GM12878 (cell line): Measurements from ENCODE around the gene KIR3DL2. TPM values are rescaled to one million over a fixed set of nuclear protein-coding genes. Genes with fewer than 3 reads are reported as not detected.
"Not testable (repeated sequence)": the region's sequence is repeated elsewhere in the genome, so short reads cannot be mapped to it uniquely, and the experiment has no call there.

Source experiments
- ATAC-seq: fragments of 200-7000 bp; cut with Tn5 transposase; 3 replicates; pipeline ENCODE4 v1.9.1; 2020; ENCODE audit warnings: mild to moderate bottlenecking, moderate library complexity
- BruUV-seq: library from RNA; stranded (reverse); fragments of 400-500 nt; replicated peaks from 2 replicates; lab custom pipeline; 2021; lab: Mats Ljungman, UMichigan
- CTCF ChIA-PET: fragments of 300-600 bp; sonication (Branson Sonifier 250); formaldehyde crosslinking; extraction: SDS; loops from one replicate; lab custom pipeline; 2021; ENCODE audit warnings: inconsistent platforms; lab: Yijun Ruan, JAX
- POLR2A ChIA-PET: fragments of 350-600 bp; formaldehyde crosslinking; extraction: SDS; loops from one replicate; lab custom pipeline; 2021; ENCODE audit warnings: inconsistent platforms; lab: Charles Lee
- RAD21 ChIA-PET: fragments of 300-600 bp; sonication (Branson Sonifier 250); formaldehyde crosslinking; loops from one replicate; lab custom pipeline; 2023; ENCODE audit warnings: antibody characterized with exemption; ENCODE audit not compliant: unreplicated experiment; lab: Charles Lee
- SMC1A ChIA-PET: fragments of 300-600 bp; sonication (Branson Sonifier 250); formaldehyde crosslinking; loops from one replicate; lab custom pipeline; 2023; ENCODE audit not compliant: unreplicated experiment, uncharacterized antibody; lab: Charles Lee
- DNase-seq: peaks from one replicate; pipeline ENCODE4 v3.0.0-alpha.2; 2011; ENCODE audit warnings: low read depth, low spot score
- FAIRE-seq: peaks from 3 replicates; lab custom pipeline; 2011; peaks lifted over from hg19 to GRCh38; lab: Jason Lieb, UNC
- H2AFZ ChIP-seq: 2 replicates; pipeline ENCODE4 v1.6.0; 2011; ENCODE audit warnings: low read depth, low read length, control low read depth; ENCODE audit not compliant: control insufficient read depth
- H3K27ac ChIP-seq: 2 replicates; pipeline ENCODE4 v1.5.1; 2011; ENCODE audit warnings: control low read depth; ENCODE audit not compliant: control insufficient read depth, insufficient read depth
- H3K27me3 ChIP-seq, 2 experiments: replicated peaks in 1 of 2; 2 replicates each; pipeline versions ENCODE4 v1.6.0 to v1.6.1; 2011; ENCODE audit warnings: low read length in 1 of 2; ENCODE audit not compliant: control insufficient read depth in 2 of 2, insufficient read depth in 2 of 2
- H3K36me3 ChIP-seq, 2 experiments: 2 replicates each; pipeline ENCODE4 v1.5.1; 2011; ENCODE audit warnings: low read length in 1 of 2; ENCODE audit not compliant: control insufficient read depth in 2 of 2, insufficient read depth in 2 of 2
- H3K4me1 ChIP-seq: 2 replicates; pipeline ENCODE4 v1.6.1; 2011; ENCODE audit warnings: mild to moderate bottlenecking, low read length, moderate library complexity, mixed read lengths; ENCODE audit not compliant: control insufficient read depth, insufficient read depth
- H3K4me2 ChIP-seq: 2 replicates; pipeline ENCODE4 v1.6.0; 2011; ENCODE audit warnings: control low read depth; ENCODE audit not compliant: control insufficient read depth, insufficient read depth
- H3K4me3 ChIP-seq: fragments of 200-600 bp; sonication (generic); 2 replicates; pipeline ENCODE4 v1.5.1; 2016
- H3K79me2 ChIP-seq: 2 replicates; pipeline ENCODE4 v1.6.0; 2011; ENCODE audit warnings: low read length; ENCODE audit not compliant: control insufficient read depth, insufficient read depth
- H3K9ac ChIP-seq: 2 replicates; pipeline ENCODE4 v1.8.0; 2011; ENCODE audit warnings: low read length, control low read depth, mixed read lengths; ENCODE audit not compliant: control insufficient read depth, insufficient read depth
- H3K9me3 ChIP-seq: replicated peaks from 3 replicates; pipeline ENCODE4 v1.5.1; 2011; ENCODE audit warnings: mild to moderate bottlenecking, low read length; ENCODE audit not compliant: control insufficient read depth, insufficient read depth
- H4K20me1 ChIP-seq: 2 replicates; pipeline ENCODE4 v1.6.0; 2011; ENCODE audit not compliant: control insufficient read depth, insufficient read depth
- BHLHE40 ChIP-seq, 2 experiments: fragments of 450-650 bp in 1 of 2; IDR thresholded peaks; 2 replicates each; pipeline ENCODE4 v1.6.1; 2011 to 2017; ENCODE audit warnings: low read depth in 2 of 2, borderline replicate concordance in 1 of 2, improper control_type of control experiment in 1 of 2, low read length in 1 of 2, mild to moderate bottlenecking in 1 of 2
- CBX5 ChIP-seq: sonication (generic); IDR thresholded peaks from 2 replicates; pipeline ENCODE4 v1.6.1; 2016; ENCODE audit warnings: low read depth, moderate library complexity, mild to moderate bottlenecking, inconsistent platforms
- CHD4 ChIP-seq: fragments of 200-600 bp; sonication (generic); IDR thresholded peaks from 2 replicates; pipeline ENCODE4 v1.6.1; 2016; ENCODE audit warnings: mild to moderate bottlenecking
- FOXM1 ChIP-seq: IDR thresholded peaks from 2 replicates; pipeline ENCODE4 v1.6.1; 2012; ENCODE audit warnings: low read depth, mild to moderate bottlenecking, inconsistent platforms, low read length, moderate library complexity
- GABPA ChIP-seq: IDR thresholded peaks from 2 replicates; pipeline ENCODE4 v1.6.1; 2014; ENCODE audit warnings: antibody characterized with exemption, low read depth, mild to moderate bottlenecking, inconsistent platforms
- GATAD2B ChIP-seq: fragments of 450-650 bp; conservative IDR thresholded peaks from 2 replicates; pipeline ENCODE4 v1.6.1; 2017; ENCODE audit warnings: low read depth, mild to moderate bottlenecking, moderate library complexity
- NBN ChIP-seq: fragments of 450-650 bp; IDR thresholded peaks from 2 replicates; pipeline ENCODE4 v1.6.1; 2016
- NRF1 ChIP-seq: conservative IDR thresholded peaks from 2 replicates; pipeline ENCODE4 v1.6.1; 2011; ENCODE audit warnings: mild to moderate bottlenecking, low read depth, low read length, improper control_type of control experiment
- PAX5 ChIP-seq: IDR thresholded peaks from 2 replicates; pipeline ENCODE4 v1.6.1; 2011; ENCODE audit warnings: low read depth, low read length, borderline replicate concordance
- POLR2AphosphoS2 ChIP-seq: IDR thresholded peaks from 2 replicates; pipeline ENCODE4 v1.6.1; 2011; ENCODE audit warnings: low read depth, mild to moderate bottlenecking, low read length, improper control_type of control experiment, moderate library complexity
- POLR2AphosphoS5 ChIP-seq: IDR thresholded peaks from 2 replicates; pipeline ENCODE4 v1.6.1; 2011; ENCODE audit warnings: mild to moderate bottlenecking, low read length, inconsistent platforms
- POU2F2 ChIP-seq: IDR thresholded peaks from 3 replicates; pipeline ENCODE4 v1.6.1; 2011; ENCODE audit warnings: low read depth, mild to moderate bottlenecking, low read length, borderline replicate concordance
- SMAD1 ChIP-seq: fragments of 450-650 bp; IDR thresholded peaks from 2 replicates; pipeline ENCODE4 v1.6.1; 2018; ENCODE audit warnings: mild to moderate bottlenecking, low read depth; ENCODE audit not compliant: partially characterized antibody
- STAT3 ChIP-seq: IDR thresholded peaks from 2 replicates; pipeline ENCODE4 v1.6.1; 2011; ENCODE audit warnings: low read depth, low read length, improper control_type of control experiment
- TBL1XR1 ChIP-seq: IDR thresholded peaks from 2 replicates; pipeline ENCODE4 v1.6.1; 2012; ENCODE audit warnings: low read depth, low read length, improper control_type of control experiment
- ZNF622 ChIP-seq: fragments of 450-650 bp; IDR thresholded peaks from 2 replicates; pipeline ENCODE4 v1.6.1; 2017; ENCODE audit warnings: mild to moderate bottlenecking, inconsistent platforms
- WGBS: methylation state at CpG from one replicate; pipeline ENCODE4 v1.1.6; 2016; ENCODE audit warnings: low lambda C conversion rate; ENCODE audit not compliant: insufficient replicate concordance, insufficient coverage; ENCODE audit errors: missing lambda C conversion rate; 5-methylcytosine and 5-hydroxymethylcytosine counted together
- in situ Hi-C: fragments of 300-500 bp; cut with MboI; formaldehyde crosslinking; loops from 9 replicates; pipeline ENCODE4 v1.14.3; 2018; ENCODE audit warnings: mixed read lengths
- intact Hi-C: fragments of 100-400 bp; cut with micrococcal nuclease; formaldehyde crosslinking; loops from one replicate; pipeline ENCODE4 v1.14.2; 2022; ENCODE audit not compliant: unreplicated experiment
- polyA plus RNA-seq, 11 experiments: library from polyadenylated mRNA; depleted of rRNA in 4 of 11; unstranded in 6 of 11; stranded (reverse) in 5 of 11; fragments of >200 nt; fragmentation: Nextera tagmentation in 4 of 11; fragmentation: Illumina TruSeq in 1 of 11; extraction: Ambion mirVana in 4 of 11; extraction: Trizol in 1 of 11; gene quantifications; 1 replicate in 1 of 11; 2 replicates in 10 of 11; pipeline versions ENCODE4 v1.2.1 to v1.2.3, GENCODE V29; 2011 to 2016; ENCODE audit warnings: inconsistent platforms in 2 of 11, missing spikeins in 2 of 11, low read depth in 1 of 11
- total RNA-seq, 4 experiments: library from RNA; depleted of rRNA in 3 of 4; stranded (reverse); fragments of >200 nt in 3 of 4; fragmentation: Illumina TruSeq in 1 of 4; extraction: Trizol in 1 of 4; gene quantifications; 2 replicates each; pipeline versions ENCODE4 v1.2.1 to v1.2.3, GENCODE V29; 2013 to 2021
- TF ChIP-seq, protein P1 (sequence below): IDR thresholded peaks from 2 replicates; pipeline ENCODE4 v1.6.1; 2011; ENCODE audit warnings: borderline replicate concordance, low read depth, mild to moderate bottlenecking, moderate library complexity, low read length; ENCODE audit not compliant: insufficient read depth, poor library complexity, severe bottlenecking
- TF ChIP-seq, protein P2 (sequence below): fragments of 450-650 bp; conservative IDR thresholded peaks from 2 replicates; pipeline ENCODE4 v1.6.1; 2017; ENCODE audit warnings: mild to moderate bottlenecking, moderate library complexity

The KIR3DL2 gene
- total and polyA plus RNA-seq, 10 of the 15 experiments (the other 5 are each of a cell fraction or from before 2014, with no cell fraction given) = 0.39 TPM; not detected in 9

DNA sequence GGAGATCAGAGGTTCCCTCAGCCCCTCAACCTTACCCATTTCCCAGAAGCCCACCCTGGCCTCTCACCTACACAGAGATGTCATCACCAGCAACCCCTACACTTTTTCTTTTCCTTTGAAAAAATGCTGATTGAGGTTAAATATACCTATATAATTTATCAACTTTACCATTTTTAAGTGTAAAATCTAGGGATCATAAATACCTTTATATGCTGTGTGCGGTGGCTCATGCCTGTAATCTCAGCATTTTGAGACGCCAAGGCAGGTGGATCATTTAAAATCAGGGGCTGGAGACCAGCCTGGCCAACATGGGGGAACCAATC lies 43.8 kb upstream of the KIR3DL2 start:
- ChIA-PET RAD21 (no interaction called here), POLR2A (no interaction called here)
- intact Hi-C loops = no loop called here
- WGBS = 21% methylated on average over 2 of the region's 2 CpGs
- no peak for FAIRE-seq
- Histone ChIP-seq H3K4me2 (no peak overlapping the region), H3K27ac (no peak overlapping the region), H3K9me3 (no peaks in the 10 kb centered on the region)
- DNase-seq = no peak
- ATAC-seq = no peak
- TF ChIP-seq FOXM1 (no peak), STAT3 (no peak), CBX5 (no peak), POU2F2 (no peak), TBL1XR1 (no peak), BHLHE40 (IDR thresholded peaks at IDR 0.05; ENCODE audit: borderline replicate concordance in 1 of 2, low read depth in 2 of 2, low read length in 1 of 2) (no peak), NBN (no peak), ZNF622 (no peak), GATAD2B (no peak), SMAD1 (no peak), POLR2AphosphoS2 (no peak), PAX5 (no peak), GABPA (no peak), CHD4 (no peak), POLR2AphosphoS5 (no peak), NRF1 (no peak)
- TF ChIP-seq, protein P1, sequence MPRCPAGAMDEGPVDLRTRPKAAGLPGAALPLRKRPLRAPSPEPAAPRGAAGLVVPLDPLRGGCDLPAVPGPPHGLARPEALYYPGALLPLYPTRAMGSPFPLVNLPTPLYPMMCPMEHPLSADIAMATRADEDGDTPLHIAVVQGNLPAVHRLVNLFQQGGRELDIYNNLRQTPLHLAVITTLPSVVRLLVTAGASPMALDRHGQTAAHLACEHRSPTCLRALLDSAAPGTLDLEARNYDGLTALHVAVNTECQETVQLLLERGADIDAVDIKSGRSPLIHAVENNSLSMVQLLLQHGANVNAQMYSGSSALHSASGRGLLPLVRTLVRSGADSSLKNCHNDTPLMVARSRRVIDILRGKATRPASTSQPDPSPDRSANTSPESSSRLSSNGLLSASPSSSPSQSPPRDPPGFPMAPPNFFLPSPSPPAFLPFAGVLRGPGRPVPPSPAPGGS = no peak
- TF ChIP-seq, protein P2, sequence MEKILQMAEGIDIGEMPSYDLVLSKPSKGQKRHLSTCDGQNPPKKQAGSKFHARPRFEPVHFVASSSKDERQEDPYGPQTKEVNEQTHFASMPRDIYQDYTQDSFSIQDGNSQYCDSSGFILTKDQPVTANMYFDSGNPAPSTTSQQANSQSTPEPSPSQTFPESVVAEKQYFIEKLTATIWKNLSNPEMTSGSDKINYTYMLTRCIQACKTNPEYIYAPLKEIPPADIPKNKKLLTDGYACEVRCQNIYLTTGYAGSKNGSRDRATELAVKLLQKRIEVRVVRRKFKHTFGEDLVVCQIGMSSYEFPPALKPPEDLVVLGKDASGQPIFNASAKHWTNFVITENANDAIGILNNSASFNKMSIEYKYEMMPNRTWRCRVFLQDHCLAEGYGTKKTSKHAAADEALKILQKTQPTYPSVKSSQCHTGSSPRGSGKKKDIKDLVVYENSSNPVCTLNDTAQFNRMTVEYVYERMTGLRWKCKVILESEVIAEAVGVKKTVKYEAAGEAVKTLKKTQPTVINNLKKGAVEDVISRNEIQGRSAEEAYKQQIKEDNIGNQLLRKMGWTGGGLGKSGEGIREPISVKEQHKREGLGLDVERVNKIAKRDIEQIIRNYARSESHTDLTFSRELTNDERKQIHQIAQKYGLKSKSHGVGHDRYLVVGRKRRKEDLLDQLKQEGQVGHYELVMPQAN = no peak
- TF ChIP-seq, all 136 proteins: peak for 0
- in situ Hi-C loops = no loop called here
- ChIA-PET CTCF (no interaction called here), SMC1A (no interaction called here)
- Histone ChIP-seq H3K36me3 (no peaks in the 10 kb centered on the region), H2AFZ (no peak overlapping the region), H3K4me1 (no peaks in the 10 kb centered on the region), H4K20me1 (no peaks in the 10 kb centered on the region), H3K9ac (no peak overlapping the region), H3K79me2 (no peaks in the 10 kb centered on the region), H3K4me3 (no peak overlapping the region), H3K27me3 (no peaks in the 10 kb centered on the region)
- no TSS peak for BruUV-seq

DNA sequence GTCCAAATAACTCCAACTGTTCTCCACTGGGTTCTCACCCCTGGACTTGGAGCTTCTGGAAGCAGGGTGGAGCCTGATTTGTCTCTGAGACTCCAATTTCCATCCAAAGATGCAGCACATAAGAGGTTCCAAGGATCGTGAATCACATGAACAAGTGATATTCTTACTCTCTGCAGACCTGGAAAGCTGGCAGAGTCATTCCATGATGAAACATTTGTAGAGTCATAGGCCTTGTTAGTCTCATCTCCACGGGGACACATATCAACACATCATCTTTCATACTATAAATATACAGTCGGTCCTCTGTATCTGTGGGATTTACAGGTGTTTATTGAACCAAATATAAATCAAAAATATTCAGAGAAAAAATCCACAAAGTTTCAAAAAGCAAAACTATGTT lies 35.7 kb upstream of the KIR3DL2 start:
- H3K4me2 ChIP-seq, intact Hi-C loops, FAIRE-seq, CTCF ChIA-PET, H3K27me3 ChIP-seq, in situ Hi-C loops, POLR2A ChIA-PET, H4K20me1 ChIP-seq, SMC1A ChIA-PET, H3K4me3 ChIP-seq, DNase-seq, H3K79me2 ChIP-seq, H3K9me3 ChIP-seq, ATAC-seq, H3K36me3 ChIP-seq, H3K4me1 ChIP-seq, RAD21 ChIA-PET, H3K9ac ChIP-seq, BruUV-seq, H2AFZ ChIP-seq, H3K27ac ChIP-seq: not testable (repeated sequence)
- WGBS = 1% methylated on average over 3 of the region's 3 CpGs
